MM.1S (cell line): ENCODE measurements around the gene SLC17A9.

Experiments used
- DNase-seq: peaks from one replicate; pipeline ENCODE4 v3.0.0-alpha.2; 2015
- H2AFZ ChIP-seq: fragments of 300-600 bp; sonication (generic); 2 replicates; pipeline ENCODE4 v1.6.0; 2016; ENCODE audit warnings: antibody characterized with exemption, low read length
- H3F3A ChIP-seq: fragments of 300-600 bp; sonication (generic); 2 replicates; pipeline ENCODE4 v1.6.1; 2016; ENCODE audit warnings: mild to moderate bottlenecking, antibody characterized with exemption, low read length, moderate library complexity, mixed read lengths; ENCODE audit not compliant: insufficient read depth
- H3K27ac ChIP-seq: fragments of 300-600 bp; sonication (generic); 2 replicates; pipeline ENCODE4 v1.5.1; 2016; ENCODE audit warnings: mild to moderate bottlenecking, low read length
- H3K27me3 ChIP-seq: fragments of 300-600 bp; sonication (generic); replicated peaks from 2 replicates; pipeline ENCODE4 v1.6.0; 2016; ENCODE audit warnings: low read length; ENCODE audit not compliant: insufficient read depth
- H3K36me3 ChIP-seq: fragments of 300-600 bp; sonication (generic); replicated peaks from 2 replicates; pipeline ENCODE4 v1.6.1; 2016; ENCODE audit warnings: mild to moderate bottlenecking, low read length, mixed read lengths; ENCODE audit not compliant: insufficient read depth
- H3K4me1 ChIP-seq: fragments of 300-600 bp; sonication (generic); 2 replicates; pipeline ENCODE4 v1.6.1; 2016; ENCODE audit warnings: low read length, mixed read lengths
- H3K4me2 ChIP-seq: fragments of 300-600 bp; sonication (generic); 2 replicates; pipeline ENCODE4 v1.6.0; 2016; ENCODE audit warnings: low read depth, low read length
- H3K4me3 ChIP-seq: fragments of 300-600 bp; sonication (generic); 2 replicates; pipeline ENCODE4 v1.5.1; 2016; ENCODE audit warnings: low read length, mixed read lengths
- H3K79me2 ChIP-seq: fragments of 300-600 bp; sonication (generic); 2 replicates; pipeline ENCODE4 v1.6.1; 2016; ENCODE audit warnings: mixed run types, low read length, mixed read lengths
- H3K9ac ChIP-seq: fragments of 300-600 bp; sonication (generic); 2 replicates; pipeline ENCODE4 v1.6.1; 2016; ENCODE audit warnings: low read length, mixed read lengths
- H3K9me2 ChIP-seq: fragments of 300-600 bp; sonication (generic); replicated peaks from 2 replicates; pipeline ENCODE4 v1.6.1; 2016; ENCODE audit warnings: mild to moderate bottlenecking, low read length, mixed read lengths; ENCODE audit not compliant: insufficient read depth
- H3K9me3 ChIP-seq: fragments of 300-600 bp; sonication (generic); replicated peaks from 2 replicates; pipeline ENCODE4 v1.6.1; 2016; ENCODE audit warnings: mild to moderate bottlenecking, low read length, mixed read lengths; ENCODE audit not compliant: insufficient read depth
- H4K20me1 ChIP-seq: fragments of 300-600 bp; sonication (generic); 2 replicates; pipeline ENCODE4 v1.6.1; 2016; ENCODE audit warnings: mild to moderate bottlenecking, low read length, moderate library complexity, mixed read lengths; ENCODE audit not compliant: insufficient read depth
- EZH2 ChIP-seq: fragments of 300-600 bp; sonication (generic); optimal IDR thresholded peaks from 2 replicates; pipeline ENCODE3; 2017; ENCODE audit warnings: low read depth, mild to moderate bottlenecking, antibody characterized with exemption, low read length, mixed read lengths
- EZH2phosphoT487 ChIP-seq: fragments of 300-600 bp; sonication (generic); IDR thresholded peaks from 2 replicates; pipeline ENCODE4 v1.6.1; 2018; ENCODE audit warnings: antibody characterized with exemption, low read length
- TF ChIP-seq, protein P1 (sequence below): fragments of 300-600 bp; sonication (generic); IDR thresholded peaks from 2 replicates; pipeline ENCODE4 v1.5.1; 2016; ENCODE audit warnings: antibody characterized with exemption, low read length, mixed read lengths

Gene SLC17A9

DNA sequence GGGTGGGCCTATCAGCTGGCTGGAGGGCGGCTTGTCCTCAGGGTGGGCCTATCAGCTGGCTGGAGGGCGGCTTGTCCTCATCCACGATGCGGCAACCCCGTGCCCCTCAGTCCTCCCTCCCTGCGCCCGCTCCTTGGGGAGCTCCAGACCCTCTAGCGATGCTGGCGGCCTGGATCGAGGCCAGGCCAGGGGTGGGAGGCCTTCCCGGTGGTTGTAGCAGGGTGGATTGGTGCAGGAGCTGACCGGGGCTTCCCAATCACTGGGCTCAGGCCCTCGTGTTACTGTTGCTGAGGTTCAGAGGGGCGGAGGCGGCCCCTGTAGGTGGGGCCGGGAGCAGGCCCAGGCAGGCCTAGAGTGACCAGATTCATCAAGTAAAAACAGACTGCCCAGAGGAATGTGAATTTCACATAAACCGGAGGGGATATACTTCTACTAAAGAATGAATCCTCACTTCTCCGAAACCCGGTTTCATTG is 8.8 kb downstream of the SLC17A9 start:
- DNase-seq = no peak
- Histone ChIP-seq H2AFZ (no peak overlapping the region), H3K4me3 (no peak overlapping the region), H3K27me3 (peaks cover 57% of the 10 kb centered on the region), H4K20me1 (no peaks in the 10 kb centered on the region), H3K9me3 (no peaks in the 10 kb centered on the region), H3K9ac (no peak overlapping the region), H3K4me2 (no peak overlapping the region), H3K27ac (no peak overlapping the region), H3K9me2 (no peaks in the 10 kb centered on the region), H3F3A (no peaks in the 10 kb centered on the region), H3K36me3 (no peaks in the 10 kb centered on the region), H3K4me1 (no peaks in the 10 kb centered on the region), H3K79me2 (no peaks in the 10 kb centered on the region)
- TF ChIP-seq EZH2phosphoT487 (no peak), EZH2 (no peak)
- TF ChIP-seq, protein P1, sequence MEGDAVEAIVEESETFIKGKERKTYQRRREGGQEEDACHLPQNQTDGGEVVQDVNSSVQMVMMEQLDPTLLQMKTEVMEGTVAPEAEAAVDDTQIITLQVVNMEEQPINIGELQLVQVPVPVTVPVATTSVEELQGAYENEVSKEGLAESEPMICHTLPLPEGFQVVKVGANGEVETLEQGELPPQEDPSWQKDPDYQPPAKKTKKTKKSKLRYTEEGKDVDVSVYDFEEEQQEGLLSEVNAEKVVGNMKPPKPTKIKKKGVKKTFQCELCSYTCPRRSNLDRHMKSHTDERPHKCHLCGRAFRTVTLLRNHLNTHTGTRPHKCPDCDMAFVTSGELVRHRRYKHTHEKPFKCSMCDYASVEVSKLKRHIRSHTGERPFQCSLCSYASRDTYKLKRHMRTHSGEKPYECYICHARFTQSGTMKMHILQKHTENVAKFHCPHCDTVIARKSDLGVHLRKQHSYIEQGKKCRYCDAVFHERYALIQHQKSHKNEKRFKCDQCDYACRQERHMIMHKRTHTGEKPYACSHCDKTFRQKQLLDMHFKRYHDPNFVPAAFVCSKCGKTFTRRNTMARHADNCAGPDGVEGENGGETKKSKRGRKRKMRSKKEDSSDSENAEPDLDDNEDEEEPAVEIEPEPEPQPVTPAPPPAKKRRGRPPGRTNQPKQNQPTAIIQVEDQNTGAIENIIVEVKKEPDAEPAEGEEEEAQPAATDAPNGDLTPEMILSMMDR = no peak

DNA sequence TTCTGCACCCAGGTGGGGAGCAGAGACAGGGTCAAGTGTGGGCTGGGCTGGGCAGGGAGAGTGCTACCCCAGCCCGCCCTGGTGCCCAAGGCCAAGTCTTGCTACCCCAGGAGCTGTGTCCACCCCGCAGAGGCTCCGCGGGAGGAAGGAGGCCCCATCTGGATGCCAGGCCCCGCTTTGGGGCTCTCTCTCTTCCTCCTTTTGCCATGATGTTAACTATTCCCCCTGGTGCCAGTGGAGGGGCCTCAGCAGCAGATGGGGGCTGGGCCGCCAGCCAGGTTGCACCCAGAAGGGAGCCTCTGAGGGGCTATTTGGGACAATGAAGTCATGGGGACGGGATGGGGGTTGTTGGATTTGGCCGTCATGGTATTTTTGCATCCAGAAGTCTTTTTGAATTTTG is 9.3 kb downstream of the SLC17A9 start:
- H3K9ac ChIP-seq = no peak overlapping the region
- H3K4me1 ChIP-seq = no peaks in the 10 kb centered on the region
- H3K27ac ChIP-seq = no peak overlapping the region

DNA sequence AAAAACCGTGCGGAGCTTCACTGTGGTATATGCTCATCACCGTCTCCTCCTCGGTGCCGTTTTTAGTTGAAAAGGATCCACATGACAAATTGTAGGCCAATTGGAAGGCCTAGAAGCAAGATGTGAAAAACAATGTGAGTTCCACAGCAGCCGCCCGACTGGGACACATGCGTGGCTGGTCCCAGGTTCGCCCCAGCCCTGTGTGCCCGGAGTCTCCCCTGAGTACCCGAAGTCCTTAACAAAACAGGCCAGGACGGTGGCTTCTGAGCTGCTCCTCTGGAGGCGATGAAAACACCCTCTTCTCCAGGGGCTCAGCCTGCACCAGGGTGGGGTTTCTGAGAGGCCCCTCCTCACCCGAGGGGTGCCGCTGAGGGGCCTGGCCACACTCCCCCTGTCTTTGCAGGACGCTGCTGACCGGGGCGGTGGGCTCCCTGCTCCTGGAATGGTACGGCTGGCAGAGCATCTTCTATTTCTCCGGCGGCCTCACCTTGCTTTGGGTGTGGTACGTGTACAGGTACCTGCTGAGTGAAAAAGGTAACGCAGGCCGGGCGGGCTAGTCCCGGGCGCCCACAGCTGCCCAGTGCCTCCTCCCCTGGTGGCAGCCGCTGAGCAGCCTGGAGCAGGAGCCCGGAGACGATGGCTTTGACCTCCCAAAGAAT is 9.8 kb downstream of the SLC17A9 start:
- no peak for TF ChIP-seq EZH2
- TF ChIP-seq, protein P1 = no peak
- TF ChIP-seq EZH2phosphoT487 = no peak
- H3K4me1 ChIP-seq = no peaks in the 10 kb centered on the region
- H3K9me3 ChIP-seq = no peaks in the 10 kb centered on the region
- no peaks in the 10 kb centered on the region for H4K20me1 ChIP-seq
- no peak overlapping the region for H3K9ac ChIP-seq
- no peaks in the 10 kb centered on the region for H3K9me2 ChIP-seq
- H3K4me2 ChIP-seq = no peak overlapping the region
- no peaks in the 10 kb centered on the region for H3K79me2 ChIP-seq
- H3F3A ChIP-seq = no peaks in the 10 kb centered on the region
- H3K36me3 ChIP-seq = no peaks in the 10 kb centered on the region
- DNase-seq = no peak
- peaks cover 62% of the 10 kb centered on the region for H3K27me3 ChIP-seq
- H2AFZ ChIP-seq = no peak overlapping the region
- H3K4me3 ChIP-seq = no peak overlapping the region
- no peak overlapping the region for H3K27ac ChIP-seq

More for the DNA sequence above, 9.3 kb downstream of the SLC17A9 start:
- no peaks in the 10 kb centered on the region for H3K79me2 ChIP-seq
- no peak for DNase-seq
- TF ChIP-seq EZH2 = no peak
- no peaks in the 10 kb centered on the region for H4K20me1 ChIP-seq
- H3K4me2 ChIP-seq = no peak overlapping the region
- no peaks in the 10 kb centered on the region for H3K9me2 ChIP-seq
- H3K36me3 ChIP-seq = no peaks in the 10 kb centered on the region
- H3K27me3 ChIP-seq = peaks cover 58% of the 10 kb centered on the region
- H3K9me3 ChIP-seq = no peaks in the 10 kb centered on the region
- H3K4me3 ChIP-seq = no peak overlapping the region
- no peaks in the 10 kb centered on the region for H3F3A ChIP-seq
- no peak overlapping the region for H2AFZ ChIP-seq

DNA sequence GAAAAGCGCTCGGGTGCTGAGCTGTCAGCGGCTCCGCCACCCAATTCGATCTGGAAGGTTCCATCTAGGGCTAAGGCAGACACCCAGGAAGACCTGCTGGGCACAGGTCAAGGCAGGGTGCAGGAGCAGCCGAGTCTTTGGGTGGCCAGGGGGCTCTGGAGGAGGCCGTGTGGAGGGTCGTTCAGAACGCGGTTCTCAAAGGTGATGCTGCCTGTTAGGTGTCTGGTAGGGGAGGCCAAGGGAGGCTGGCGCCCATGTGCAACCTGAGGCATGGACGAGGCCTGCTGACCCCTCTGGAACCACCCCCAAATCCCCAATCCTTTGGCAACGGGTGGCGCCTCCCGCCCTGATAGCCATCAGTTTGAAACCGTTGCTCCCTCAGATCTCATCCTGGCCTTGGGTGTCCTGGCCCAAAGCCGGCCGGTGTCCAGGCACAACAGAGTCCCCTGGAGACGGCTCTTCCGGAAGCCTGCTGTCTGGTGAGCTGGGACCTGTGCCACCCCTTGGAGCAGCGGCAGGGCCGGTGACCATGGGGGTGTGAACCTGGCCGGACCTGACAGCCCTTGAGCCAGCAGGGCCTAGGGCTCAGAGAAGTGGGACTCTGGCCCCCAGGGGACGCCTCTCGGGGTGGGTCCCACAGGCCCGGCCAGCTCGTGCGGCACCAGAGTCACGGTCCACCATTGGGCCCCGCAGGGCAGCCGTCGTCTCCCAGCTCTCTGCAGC is 10.5 kb downstream of the SLC17A9 start:
- no peak for TF ChIP-seq EZH2
- TF ChIP-seq, protein P1 = no peak
- Histone ChIP-seq H3K27ac (no peak overlapping the region), H3K9me2 (no peaks in the 10 kb centered on the region), H4K20me1 (no peaks in the 10 kb centered on the region), H3K36me3 (no peaks in the 10 kb centered on the region), H3K27me3 (peaks cover 64% of the 10 kb centered on the region), H3K9me3 (no peaks in the 10 kb centered on the region), H3F3A (no peaks in the 10 kb centered on the region), H3K4me2 (no peak overlapping the region), H3K4me3 (no peak overlapping the region), H3K79me2 (no peaks in the 10 kb centered on the region), H3K4me1 (no peaks in the 10 kb centered on the region), H3K9ac (no peak overlapping the region), H2AFZ (no peak overlapping the region)
- no peak for DNase-seq
